Loucy (cell line): ENCODE measurements around the gene MAPKAP1.

Source experiments
- EZH2phosphoT487 ChIP-seq: fragments of 200-600 bp; IDR thresholded peaks from 2 replicates; pipeline ENCODE4 v1.6.1; 2018; ENCODE audit warnings: antibody characterized with exemption, mild to moderate bottlenecking, moderate library complexity, borderline replicate concordance
- TF ChIP-seq, protein P1 (sequence below): fragments of 200-600 bp; sonication (generic); conservative IDR thresholded peaks from 2 replicates; pipeline ENCODE4 v1.5.1; 2014; ENCODE audit warnings: mild to moderate bottlenecking, antibody characterized with exemption, low read length

DNA sequence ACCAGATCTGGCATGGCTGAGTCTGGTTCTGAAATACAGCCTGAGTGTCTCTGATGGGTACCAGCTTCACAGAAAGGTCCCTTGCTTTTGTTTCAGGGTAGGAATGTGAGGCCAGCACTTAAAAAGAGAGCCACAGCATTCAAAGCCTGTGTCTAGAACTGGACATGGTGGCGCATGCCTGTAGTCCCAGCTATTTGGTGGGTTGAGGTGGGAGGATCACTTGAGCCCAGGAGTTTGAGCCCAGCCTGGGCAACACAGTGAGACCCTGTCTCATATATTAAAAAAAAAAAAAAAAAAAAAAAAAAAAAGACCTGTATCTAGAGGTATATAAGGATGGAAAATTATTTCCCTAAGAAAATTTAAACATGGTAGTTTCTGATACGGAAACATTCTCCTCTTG, 243.1 kb downstream of the MAPKAP1 start:
- TF ChIP-seq, protein P1, sequence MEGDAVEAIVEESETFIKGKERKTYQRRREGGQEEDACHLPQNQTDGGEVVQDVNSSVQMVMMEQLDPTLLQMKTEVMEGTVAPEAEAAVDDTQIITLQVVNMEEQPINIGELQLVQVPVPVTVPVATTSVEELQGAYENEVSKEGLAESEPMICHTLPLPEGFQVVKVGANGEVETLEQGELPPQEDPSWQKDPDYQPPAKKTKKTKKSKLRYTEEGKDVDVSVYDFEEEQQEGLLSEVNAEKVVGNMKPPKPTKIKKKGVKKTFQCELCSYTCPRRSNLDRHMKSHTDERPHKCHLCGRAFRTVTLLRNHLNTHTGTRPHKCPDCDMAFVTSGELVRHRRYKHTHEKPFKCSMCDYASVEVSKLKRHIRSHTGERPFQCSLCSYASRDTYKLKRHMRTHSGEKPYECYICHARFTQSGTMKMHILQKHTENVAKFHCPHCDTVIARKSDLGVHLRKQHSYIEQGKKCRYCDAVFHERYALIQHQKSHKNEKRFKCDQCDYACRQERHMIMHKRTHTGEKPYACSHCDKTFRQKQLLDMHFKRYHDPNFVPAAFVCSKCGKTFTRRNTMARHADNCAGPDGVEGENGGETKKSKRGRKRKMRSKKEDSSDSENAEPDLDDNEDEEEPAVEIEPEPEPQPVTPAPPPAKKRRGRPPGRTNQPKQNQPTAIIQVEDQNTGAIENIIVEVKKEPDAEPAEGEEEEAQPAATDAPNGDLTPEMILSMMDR = no peak
- TF ChIP-seq EZH2phosphoT487 = no peak
